ENCODE measurements around the gene POLR2H. TPM values are rescaled to one million over a fixed set of nuclear protein-coding genes. Genes with fewer than 3 reads are reported as not detected.

The POLR2H gene
- total RNA-seq, 4 donors from 2014 or later: 47.9 to 69.9 (median 56.7) TPM

DNA sequence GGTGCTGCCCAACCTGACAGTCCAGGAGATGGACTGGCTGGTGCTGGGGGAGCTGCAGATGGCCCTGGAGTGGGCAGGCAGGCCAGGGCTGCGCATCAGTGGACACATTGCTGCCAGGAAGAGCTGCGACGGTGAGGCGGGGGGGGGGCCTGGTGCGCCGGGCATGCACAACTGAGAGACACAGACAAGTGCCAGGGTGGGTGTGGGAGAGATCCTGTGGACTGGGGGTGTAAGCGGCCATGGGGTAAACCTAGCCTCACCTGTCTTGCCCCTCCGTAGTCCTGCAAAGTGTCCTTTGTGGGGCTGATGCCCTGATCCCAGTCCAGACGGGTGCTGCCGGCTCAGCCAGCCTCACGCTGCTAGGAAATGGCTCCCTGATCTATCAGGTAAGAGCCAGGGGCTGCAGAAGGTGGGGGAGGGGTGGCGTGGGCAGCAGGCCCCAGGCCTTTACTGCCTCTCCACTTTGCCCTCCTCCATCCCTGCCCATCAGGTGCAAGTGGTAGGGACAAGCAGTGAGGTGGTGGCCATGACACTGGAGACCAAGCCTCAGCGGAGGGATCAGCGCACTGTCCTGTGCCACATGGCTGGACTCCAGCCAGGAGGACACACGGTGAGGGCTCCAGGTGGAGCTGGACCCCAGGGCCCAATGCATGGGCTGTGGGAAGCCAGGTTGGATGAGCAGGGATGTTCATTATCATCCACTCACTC is 21.7 kb downstream of the POLR2H start:
- TF ChIP-seq, protein P1, sequence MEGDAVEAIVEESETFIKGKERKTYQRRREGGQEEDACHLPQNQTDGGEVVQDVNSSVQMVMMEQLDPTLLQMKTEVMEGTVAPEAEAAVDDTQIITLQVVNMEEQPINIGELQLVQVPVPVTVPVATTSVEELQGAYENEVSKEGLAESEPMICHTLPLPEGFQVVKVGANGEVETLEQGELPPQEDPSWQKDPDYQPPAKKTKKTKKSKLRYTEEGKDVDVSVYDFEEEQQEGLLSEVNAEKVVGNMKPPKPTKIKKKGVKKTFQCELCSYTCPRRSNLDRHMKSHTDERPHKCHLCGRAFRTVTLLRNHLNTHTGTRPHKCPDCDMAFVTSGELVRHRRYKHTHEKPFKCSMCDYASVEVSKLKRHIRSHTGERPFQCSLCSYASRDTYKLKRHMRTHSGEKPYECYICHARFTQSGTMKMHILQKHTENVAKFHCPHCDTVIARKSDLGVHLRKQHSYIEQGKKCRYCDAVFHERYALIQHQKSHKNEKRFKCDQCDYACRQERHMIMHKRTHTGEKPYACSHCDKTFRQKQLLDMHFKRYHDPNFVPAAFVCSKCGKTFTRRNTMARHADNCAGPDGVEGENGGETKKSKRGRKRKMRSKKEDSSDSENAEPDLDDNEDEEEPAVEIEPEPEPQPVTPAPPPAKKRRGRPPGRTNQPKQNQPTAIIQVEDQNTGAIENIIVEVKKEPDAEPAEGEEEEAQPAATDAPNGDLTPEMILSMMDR (IDR thresholded peaks at IDR 0.05; ENCODE audit: low read depth): no peak

- TF ChIP-seq, protein P1 (IDR thresholded peaks at IDR 0.05; ENCODE audit: low read depth): no peak
Observed at GRCh38 chr3:184384342-184384741, 22.8 kb downstream of the POLR2H start.

- TF ChIP-seq, protein P1 (IDR thresholded peaks at IDR 0.05; ENCODE audit: low read depth): no peak
Observed at GRCh38 chr3:184384856-184385422, 23.4 kb downstream of the POLR2H start.

- TF ChIP-seq, protein P1 (IDR thresholded peaks at IDR 0.05; ENCODE audit: low read depth): no peak
Observed at GRCh38 chr3:184386047-184386806, 24.7 kb downstream of the POLR2H start.

DNA sequence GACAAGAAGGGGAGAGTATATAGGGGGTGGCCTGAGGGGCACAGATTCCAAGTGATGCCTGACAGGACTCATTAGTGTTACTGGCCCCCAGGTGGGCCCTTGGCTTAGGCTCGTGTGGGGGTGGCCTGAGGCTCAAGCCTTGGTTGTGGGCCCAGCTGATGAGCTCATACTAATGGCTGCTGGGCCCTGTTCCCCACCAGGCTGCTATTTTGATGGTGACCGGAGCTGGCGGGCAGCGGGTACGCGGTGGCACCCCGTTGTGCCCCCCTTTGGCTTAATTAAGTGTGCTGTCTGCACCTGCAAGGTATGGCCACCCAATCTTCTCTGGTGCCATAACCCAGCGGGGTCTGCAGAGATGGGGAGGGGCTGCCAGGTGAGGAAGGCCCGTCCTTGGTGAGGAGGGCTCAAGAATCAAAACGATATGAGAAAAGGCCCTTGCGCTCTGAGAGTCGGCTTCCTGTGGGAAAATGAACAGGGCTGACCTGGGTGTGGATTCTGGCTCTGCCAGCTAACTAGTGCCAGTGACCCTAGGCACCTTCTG is 25.7 kb downstream of the POLR2H start:
- TF ChIP-seq, protein P1 (IDR thresholded peaks at IDR 0.05; ENCODE audit: low read depth): no peak

GRCh38 chr3:184388164-184388935 is 26.8 kb downstream of the POLR2H start:
- TF ChIP-seq, protein P1 (IDR thresholded peaks at IDR 0.05; ENCODE audit: low read depth): no peak

Measured in subcutaneous adipose tissue (tissue), 4 donors.